Activated CD4-positive, alpha-beta T cell treated with anti-CD3 and anti-CD28 coated beads, Interleukin-2, amount 50 U/mL, for 16 hours (primary cell): ENCODE measurements around the gene SPHK1.

ENCODE experiments used
- DNase-seq: peaks from one replicate; pipeline ENCODE4 v3.0.0-alpha.2; 2020

Gene SPHK1

GRCh38 chr17:76384987-76385891 is 830 bp downstream of the SPHK1 start:
- peak; percentile 24 for DNase-seq

GRCh38 chr17:76385892-76386786 is 1.7 kb downstream of the SPHK1 start:
- DNase-seq = peak; percentile 88

DNA sequence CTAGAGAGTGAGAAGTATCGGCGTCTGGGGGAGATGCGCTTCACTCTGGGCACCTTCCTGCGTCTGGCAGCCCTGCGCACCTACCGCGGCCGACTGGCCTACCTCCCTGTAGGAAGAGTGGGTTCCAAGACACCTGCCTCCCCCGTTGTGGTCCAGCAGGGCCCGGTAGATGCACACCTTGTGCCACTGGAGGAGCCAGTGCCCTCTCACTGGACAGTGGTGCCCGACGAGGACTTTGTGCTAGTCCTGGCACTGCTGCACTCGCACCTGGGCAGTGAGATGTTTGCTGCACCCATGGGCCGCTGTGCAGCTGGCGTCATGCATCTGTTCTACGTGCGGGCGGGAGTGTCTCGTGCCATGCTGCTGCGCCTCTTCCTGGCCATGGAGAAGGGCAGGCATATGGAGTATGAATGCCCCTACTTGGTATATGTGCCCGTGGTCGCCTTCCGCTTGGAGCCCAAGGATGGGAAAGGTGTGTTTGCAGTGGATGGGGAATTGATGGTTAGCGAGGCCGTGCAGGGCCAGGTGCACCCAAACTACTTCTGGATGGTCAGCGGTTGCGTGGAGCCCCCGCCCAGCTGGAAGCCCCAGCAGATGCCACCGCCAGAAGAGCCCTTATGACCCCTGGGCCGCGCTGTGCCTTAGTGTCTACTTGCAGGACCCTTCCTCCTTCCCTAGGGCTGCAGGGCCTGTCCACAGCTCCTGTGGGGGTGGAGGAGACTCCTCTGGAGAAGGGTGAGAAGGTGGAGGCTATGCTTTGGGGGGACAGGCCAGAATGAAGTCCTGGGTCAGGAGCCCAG is 2.8 kb downstream of the SPHK1 start:
- no peak for DNase-seq

GRCh38 chr17:76388966-76389888 is 4.8 kb downstream of the SPHK1 start:
- no peak for DNase-seq

- DNase-seq = no peak
These were observed 5.6 kb downstream of the SPHK1 start for GRCh38 chr17:76390003-76390421.

DNA sequence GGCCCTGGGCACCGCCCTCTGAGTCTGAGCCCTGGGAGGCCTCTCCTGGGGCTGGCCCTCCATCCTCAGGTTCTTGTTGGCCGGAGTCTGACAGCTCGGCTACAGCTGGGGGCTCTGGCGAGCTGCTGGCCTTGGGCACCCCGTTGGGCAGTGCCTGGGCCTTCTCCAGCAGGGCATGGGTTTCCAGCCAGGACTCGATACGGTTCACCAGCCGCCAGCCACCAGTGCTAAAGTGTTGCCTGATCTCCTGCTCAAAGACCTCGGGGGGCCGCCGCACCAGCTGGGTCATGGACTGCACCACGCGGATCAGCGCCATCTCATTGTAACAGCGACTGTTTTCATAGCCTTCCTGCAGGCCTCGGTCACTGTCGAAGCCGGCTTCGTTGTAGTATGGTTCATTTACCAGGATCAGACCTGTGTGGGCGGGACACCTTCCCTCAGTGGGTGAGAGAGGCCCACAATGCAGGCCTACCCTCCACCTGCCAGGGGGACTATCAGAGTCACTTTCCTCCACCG is 6.8 kb downstream of the SPHK1 start:
- DNase-seq = no peak

DNA sequence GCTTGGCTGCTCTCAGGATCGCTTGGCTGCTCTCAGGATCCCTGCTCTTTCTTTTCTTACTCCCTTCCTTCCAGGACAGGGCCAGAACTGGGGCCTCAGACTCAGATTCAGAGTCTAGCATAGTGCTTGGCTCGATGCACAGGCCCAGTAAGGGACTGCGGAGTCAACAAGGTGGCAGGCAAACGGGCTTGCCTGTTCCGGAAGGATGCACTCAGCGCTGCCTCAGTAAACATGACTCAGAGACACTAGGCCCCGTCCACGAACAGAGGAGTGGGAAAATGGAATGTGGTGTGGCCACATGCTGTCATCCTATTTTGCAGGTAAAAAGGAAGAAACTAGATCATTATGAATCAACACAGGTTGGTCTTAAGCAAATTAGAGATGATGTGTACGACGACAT is 9.8 kb downstream of the SPHK1 start:
- no peak for DNase-seq

GRCh38 chr17:76395980-76396379 is 11.6 kb downstream of the SPHK1 start:
- no peak for DNase-seq

GRCh38 chr17:76397184-76397583 is 12.8 kb downstream of the SPHK1 start:
- no peak for DNase-seq

DNA sequence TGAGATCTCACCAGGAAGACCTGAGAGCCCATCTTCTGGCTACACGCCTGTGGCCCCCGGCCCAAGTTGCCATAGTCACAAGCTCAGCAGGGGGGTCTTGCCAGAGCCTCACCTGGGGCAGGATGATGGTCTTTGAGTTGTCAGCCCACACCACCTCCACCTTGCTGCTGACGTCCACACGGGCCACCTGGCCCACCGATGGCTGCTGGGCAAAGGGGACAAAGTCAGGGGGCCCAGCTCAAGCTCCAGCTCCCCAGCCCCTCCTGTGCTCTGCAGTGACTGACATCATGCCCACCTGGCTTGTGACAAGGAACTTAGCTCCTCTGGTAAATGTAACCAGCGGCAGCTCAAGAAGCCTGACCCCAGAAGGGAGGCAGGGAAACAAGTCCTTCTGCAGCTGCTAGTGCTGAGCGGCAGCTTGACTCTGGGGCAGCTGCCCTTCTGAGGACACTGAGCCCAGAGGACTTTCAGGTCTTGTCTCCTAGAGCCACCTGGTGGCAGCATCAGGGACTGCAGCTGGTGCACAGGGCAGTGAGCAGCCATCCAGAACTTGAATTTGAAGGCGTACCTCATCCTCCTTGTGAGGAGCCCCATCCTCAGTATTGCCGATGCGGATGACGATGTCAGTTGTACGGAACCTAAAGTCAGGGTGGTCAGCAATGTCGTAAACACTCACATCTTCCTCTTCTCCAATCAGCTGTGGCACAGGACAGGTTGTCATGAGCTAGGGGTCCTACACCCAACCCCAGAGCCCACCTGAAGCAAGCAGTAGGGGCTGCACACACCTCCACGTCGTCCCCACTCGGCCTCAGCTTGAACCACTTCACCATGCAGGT is 13.5 kb downstream of the SPHK1 start:
- DNase-seq = peak; percentile 86

DNA sequence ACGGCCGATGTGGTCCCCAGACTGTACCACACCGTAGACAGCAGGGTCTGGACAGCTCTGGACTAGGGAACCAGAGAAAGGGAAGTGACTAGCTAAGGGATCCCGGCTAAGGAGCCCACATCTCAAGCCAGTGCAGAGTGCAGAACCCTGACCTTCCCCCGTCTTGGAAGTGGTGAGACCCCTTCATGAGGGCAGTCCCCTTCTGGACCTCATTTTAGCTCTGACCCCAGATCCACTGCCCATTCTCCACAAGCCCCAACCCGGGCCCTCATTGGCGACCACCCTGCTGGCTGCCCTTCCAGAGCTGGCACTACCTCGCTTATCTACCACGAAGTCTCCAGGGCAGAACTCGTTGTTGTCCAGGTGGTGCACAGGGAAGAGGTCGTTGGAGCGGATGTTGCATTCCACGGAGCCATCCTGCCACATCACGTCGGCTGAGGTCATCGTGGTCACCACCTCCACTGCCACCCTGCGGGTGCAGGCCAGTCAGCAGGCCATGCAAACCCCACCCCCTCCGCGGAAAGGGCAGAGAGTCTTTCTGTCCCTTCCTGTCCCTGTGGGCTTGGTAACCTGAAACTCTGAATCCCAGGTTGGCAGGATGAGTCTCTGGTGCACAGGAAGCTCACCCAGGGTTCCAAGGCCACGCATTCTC is 14.2 kb downstream of the SPHK1 start:
- DNase-seq = no peak

DNA sequence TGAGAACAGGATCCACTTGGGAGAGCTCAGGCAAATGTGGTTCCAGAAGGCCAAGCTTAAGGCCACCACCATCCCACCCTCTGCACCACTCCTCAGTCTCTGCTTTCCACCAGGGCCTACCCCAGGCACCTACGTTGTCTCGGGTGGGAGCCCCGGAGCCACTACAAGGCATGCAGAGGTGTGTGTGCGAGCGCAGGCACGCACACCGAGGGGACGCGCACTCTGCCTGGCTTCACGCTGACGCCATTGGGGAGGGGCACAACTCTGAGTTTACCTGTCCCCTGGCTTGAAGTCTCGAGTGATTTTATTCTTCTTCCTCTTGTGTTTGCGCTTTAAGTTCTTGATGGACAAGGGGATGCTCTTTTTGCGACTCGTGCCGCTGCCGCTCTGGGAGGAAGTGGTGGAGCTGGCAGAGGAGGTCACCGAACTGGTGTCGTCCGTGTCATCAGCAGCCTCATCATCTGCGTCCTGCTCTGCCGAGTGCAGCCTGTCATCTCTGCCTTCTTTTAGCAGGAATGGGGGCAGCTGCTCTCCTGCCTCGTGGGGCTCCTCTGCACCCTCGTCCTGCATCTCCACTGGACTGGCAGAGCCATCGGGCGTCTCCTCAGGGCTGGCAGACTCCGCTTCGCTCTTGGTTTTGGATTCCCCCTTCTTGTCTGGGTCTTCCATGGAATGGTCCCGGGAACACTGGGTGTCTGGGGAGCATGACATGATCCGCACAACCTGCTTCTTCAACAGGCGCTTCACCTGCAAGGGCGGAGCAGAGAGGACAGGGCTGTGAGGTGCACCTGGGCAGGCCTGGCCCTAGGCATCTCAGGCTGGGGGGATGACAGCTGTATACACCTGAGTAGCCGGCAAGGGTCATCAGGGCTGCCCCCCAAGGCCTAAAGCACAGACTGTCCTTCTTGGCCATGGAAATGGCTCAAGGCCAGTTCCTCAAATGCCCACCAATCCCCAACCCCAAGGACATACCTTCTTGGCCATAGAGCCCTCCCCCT is 15.1 kb downstream of the SPHK1 start:
- no peak for DNase-seq

GRCh38 chr17:76402711-76403110 is 18.3 kb downstream of the SPHK1 start:
- no peak for DNase-seq

DNA sequence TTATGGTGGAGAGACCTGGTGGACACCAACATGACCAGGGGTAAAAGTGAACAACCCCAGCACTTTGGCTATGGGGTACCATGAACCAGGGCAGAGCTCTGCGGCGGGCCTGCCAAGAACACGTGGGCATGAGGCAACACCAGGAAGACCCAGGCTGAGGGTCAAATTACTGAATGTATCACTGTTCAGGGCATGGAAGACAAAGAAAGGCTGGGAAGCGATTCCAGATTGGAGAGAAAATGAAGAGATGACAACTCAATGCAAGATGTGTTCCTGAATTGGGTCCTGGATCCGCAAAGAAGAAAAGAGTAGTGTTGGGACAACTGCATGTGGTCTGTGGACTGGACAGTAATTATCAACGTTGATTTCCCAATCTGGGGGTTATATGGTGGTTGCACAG is 19.8 kb downstream of the SPHK1 start:
- DNase-seq = no peak

- no peak for DNase-seq
These were observed 20.7 kb downstream of the SPHK1 start for GRCh38 chr17:76404976-76405563.

DNA sequence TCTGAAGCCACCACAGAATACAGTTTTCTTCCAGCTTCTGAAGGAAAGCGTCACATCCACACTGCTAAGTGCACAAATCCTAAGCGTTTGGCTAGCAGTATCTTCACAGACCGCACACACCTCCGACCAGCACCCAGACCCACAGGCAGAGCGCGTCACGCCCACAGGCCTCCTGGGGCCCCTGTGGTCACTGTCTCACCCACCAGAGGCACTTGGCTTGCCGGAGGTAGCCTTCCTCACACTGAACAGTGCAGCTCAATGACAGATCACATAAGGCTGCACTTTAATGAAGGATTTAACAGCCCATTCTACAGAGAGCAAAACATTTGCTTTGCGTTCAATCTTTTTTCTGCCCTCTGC is 21.2 kb downstream of the SPHK1 start:
- no peak for DNase-seq

DNA sequence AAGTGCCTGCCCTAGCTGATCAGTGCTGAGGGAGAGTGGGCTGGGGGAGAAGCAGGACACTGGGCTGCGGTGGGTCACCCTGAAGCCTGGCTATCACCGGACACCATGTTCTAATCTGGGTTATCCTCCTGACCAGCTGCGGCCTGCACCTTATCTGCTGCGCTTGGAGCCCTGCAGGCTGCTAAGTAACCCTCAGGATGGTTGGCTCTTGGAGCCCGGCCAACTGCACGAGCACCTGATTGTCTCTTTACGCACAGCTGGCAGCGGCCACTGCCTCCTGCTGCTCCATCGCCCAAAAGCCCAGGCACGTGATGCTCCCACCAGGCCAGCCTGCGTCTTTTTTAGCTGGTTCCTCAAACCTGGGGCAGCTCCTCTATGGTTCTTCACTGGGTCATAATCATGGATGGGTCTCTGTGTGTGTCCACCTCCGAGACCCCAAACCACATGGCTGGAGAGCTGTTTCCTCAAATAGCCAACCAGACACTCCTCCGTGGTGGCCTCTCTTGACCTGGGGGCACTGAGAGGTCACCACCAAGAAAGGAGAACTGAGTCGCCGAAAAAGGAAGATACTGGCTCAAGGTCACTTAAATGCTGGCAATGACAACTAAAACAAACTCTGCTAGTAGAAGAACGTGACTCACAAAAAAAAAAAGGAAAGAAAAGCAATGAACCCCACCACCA is 21.7 kb downstream of the SPHK1 start:
- no peak for DNase-seq

DNA sequence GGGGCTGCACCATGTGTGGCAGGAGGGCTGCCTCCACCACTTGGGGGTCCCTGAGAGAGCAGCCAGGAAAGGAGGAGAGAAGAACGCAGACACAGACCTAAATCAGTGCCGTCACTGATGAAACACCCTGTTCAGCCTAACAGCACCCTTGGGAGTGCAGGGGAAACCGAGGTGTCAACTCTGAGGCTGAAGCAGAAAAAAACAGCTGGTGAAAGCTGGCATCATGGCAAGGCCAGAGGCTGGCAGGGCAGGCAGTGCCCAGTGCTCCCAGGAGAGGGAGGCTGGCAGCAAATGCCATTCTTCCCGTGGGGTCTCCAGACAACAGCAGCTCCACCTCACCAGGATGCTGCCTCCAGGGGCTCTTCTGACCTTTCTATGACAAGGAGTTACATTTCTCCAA is 23.1 kb downstream of the SPHK1 start:
- no peak for DNase-seq
